Measurements from ENCODE around the gene FAM171A1.
"Not testable (repeated sequence)": the region's sequence is repeated elsewhere in the genome, so short reads cannot be mapped to it uniquely, and the experiment has no call there.

FAM171A1 gene

GRCh38 chr10:15237351-15237750 is 133.7 kb downstream of the FAM171A1 start:
- no peak for DNase-seq

GRCh38 chr10:15236340-15236739 is 134.7 kb downstream of the FAM171A1 start:
- DNase-seq = no peak

DNA sequence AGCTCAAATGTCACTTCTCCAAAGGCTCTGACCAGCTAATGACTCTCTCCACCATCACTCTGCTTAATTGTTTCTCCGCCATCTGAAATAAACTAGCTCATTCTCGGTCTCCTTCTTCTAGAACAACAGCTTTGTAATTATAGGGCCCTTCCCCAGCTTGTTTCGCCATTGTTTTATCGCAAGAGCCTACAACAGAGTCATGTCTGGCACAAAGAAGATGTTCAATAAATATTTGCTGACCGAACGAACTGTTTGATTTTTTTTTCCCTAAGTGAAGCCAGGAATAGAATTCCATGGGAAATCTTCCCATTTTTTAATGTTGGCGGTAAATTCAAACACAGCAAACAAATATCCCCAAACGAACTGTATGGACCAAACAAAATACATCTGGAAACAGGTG is 138.8 kb downstream of the FAM171A1 start:
- DNase-seq = no peak

DNA sequence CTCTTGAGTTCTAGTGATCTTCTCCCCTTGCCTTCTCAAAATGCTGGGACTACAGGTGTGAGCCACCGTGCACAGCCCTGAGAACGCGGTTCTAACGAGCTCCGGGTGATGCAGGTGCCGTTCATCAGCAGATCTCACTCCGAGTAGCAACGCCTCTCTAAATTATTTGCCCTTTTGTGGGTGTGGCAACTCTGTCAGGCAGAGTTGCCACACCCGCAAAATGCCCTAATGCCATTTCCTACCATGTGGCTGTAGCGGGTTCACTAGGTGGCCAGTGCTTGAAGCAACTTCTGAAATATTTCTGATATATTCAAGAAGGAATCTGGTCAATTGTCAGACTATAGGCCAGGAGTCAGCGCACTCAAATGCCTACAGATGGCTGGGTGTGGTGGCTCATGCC is 139.7 kb downstream of the FAM171A1 start:
- no peak for DNase-seq

- no peak for DNase-seq
Observed at GRCh38 chr10:15230257-15230656, 140.8 kb downstream of the FAM171A1 start.

DNA sequence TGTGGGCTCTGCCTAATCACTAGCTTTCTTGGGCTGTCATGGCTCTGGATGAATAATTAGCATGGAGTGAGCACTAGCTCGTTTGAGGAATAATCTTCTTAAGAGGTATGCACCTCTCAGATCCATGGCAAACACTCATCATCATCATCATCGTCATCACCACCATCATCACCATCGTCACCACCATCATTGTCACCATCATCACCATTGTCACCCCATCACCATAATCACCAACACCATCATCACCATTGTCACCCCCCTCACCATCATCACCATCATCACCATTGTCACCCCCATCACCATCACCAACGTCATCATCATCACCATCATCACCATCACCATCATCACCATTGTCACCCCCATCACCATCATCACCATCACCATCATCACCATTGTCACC is 141.8 kb downstream of the FAM171A1 start:
- no peak for DNase-seq

DNA sequence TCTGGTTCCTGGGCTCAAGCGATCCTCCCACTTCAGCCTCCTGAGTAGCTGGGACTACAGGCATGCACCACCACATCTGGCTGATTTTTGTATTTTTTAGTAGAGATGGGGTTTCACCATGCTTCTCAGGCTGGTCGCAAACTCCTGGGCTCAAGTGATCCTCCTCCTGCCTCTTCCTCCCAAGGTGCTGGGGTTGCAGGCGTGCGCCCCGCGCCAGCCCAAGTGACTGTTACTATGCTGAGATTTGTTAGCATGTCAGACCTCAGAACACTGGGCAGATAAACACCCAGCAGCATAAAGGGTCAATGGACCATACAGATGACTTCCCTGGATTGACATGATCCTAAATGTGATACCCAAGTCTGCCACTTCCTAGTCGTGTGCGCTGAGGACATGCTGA is 142.7 kb downstream of the FAM171A1 start:
- no peak for DNase-seq

DNA sequence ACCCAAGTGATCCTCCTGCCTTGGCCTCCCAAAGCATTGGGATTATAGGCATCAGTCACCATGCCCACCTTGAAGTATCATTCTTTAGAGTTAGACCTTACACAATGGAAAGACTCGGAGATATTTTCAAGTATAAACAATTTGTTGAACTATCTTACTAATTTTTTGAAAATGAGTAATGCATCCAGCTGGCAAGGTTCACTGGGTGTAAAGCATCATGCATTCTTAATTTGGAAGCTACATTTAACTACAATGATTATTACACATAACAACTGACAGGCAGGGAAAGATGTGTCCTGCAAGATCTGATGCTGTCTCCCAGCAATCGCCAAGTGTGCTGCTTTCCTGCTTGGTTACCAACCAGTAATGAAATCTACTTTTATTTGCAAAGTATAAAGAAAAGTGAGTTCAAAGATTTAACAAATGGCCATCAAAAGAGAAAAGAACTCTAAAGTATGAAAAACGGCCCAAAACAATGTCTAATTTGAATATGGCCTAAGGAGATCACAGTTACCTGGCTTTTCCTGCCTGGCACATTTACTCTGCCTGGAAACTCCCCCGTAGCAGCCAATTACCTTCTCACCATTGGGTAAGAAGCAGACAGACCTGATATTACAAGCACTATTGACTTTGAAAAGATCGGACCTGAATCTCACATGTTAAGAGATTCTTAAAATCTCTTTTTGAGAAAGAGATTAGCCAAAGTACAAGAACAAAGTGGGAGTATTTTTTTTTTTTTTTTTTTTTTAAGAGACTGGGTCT is 143.3 kb downstream of the FAM171A1 start:
- no peak for DNase-seq

- no peak for DNase-seq
Observed at GRCh38 chr10:15225511-15225910, 145.6 kb downstream of the FAM171A1 start.

- no peak for DNase-seq
Observed at GRCh38 chr10:15224948-15225347, 146.1 kb downstream of the FAM171A1 start.

GRCh38 chr10:15223174-15223573 is 147.9 kb downstream of the FAM171A1 start:
- no peak for DNase-seq

DNA sequence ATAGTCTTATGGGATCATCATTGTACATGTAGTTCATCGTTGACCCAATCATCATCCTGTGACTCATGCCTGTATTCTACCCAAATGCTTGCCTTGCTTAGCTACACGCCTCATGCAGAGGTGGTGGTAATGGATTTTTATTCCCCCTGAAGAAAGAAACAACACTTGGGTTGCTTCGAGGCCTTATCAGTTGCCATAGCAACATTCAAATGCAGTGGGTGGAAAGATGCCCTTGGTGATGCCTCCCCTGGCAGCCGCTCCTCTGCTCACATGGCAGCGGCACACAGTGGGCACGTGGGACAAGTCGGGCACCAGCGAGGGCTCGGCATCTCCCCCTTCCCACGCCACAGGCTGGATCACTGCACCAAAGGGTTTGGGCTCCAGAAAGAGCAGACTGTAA is 148.6 kb downstream of the FAM171A1 start:
- DNase-seq = no peak

DNA sequence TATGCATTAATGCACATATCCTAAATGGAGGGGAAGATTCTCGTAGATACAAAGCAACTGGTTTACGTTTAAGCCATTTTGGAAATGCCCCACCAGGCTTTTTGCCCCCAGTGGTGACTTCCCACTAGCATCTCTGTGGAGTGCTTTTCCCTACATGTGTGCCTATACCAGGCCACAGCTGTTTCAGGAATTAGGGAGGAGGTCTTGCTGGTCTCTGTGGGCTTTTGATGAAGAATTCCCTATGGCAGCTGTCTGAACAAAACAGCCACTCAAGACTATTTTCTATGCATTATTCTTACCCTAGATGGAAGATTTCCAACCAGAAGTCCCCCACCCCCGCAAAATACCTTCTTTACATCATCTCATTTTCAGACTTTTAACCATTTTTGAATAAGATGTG is 150.6 kb downstream of the FAM171A1 start:
- DNase-seq = no peak

- no peak for DNase-seq
Observed at GRCh38 chr10:15216700-15217099, 154.4 kb downstream of the FAM171A1 start.

- no peak for DNase-seq
Observed at GRCh38 chr10:15214237-15214636, 156.9 kb downstream of the FAM171A1 start.

DNA sequence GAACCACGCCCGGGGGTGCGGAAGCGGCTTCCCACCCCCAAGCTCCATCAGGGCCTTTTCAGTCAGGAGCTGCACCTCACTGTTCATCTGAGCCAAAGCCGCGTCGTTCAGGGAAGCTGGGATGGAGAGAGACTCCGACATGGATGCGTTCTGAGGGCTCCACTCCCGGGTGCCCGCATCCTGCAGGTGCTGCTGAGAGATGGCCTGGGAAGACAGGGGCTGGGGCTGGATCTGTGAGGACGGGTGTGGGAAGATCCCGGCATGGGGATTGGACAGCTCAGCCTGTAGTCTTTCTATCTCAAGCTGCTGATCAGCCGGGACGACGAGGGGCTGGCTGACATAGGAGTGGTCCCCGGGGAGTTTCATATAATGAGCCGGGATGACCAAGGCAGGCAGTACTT is 157.6 kb downstream of the FAM171A1 start:
- no peak for DNase-seq

DNA sequence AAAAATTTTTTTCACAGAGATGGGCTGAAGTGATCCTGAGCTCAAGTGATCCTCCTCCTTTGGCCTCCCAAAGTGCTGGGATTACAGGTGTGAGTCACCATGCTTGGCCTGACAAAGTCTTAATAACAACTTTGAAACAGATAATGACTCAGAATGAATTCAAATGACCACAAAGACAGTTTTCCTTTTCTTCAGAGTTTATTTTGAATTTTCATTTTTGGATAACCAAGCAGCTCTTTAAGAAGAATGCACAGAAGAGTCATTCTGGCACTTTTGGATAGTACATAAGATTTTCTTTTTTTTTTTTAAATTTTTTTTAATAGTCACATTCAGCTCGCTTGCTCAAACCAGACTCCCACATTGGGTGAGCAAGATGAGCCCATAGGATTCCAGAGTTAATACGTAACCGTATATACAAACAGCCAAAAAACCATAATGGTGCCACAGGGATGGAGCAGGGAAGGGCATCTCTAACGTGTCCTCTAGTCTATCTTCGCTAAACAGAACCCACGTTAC is 159.6 kb downstream of the FAM171A1 start:
- DNase-seq = no peak

DNA sequence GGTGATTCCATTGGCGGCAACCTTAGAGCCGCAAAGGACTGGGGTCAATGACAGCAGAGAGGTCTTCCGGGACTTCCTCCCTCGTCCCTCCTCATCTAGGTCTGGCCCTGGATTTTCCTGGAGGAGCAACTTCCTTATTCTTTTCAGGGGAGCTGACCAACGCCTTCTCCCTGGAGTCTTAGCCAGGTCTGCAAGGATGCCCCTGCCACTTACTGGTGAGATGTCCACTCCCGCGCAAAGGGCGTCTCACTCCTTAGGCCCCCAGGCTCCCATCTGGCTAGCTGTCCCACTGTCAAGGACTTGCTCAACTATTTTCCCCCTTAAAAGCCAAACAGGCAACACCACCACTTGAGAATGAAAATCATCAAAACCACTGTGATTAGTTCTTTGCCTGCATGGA is 160.6 kb downstream of the FAM171A1 start:
- DNase-seq = no peak

DNA sequence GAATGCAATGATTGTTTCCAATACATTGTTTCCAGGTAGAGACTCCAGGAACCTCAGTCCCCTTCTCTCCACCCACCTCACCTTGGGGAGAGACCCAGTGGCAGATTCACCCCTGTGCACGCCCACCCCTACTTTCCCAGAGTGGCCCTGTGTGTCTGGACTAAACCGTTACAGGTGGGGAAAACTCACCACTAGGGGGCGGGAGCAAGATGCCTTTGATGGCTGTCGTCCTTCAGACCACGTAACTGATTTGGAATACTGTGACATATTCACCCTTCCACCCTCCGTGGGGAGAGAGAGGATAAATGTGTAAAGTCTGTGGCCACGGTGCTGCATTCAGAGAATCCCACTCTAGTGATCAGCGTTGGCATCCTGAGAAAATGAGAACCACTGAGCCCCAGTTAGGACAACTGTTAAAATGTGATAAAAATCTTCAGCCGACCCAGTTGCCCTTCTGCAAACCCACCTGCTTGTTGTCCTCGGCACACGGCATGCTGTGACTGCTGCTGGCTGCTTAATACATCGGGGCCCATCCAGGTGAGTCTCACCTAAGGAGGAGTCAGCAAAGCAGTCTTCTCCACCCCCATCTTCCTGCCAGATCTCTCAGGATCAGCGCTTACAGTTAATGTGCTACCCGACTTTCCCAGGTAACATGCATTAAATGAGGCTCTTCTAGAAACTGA is 161.1 kb downstream of the FAM171A1 start:
- DNase-seq = peak; percentile 34

GRCh38 chr10:15208221-15208620 is 162.9 kb downstream of the FAM171A1 start:
- no peak for DNase-seq

- not testable (repeated sequence) for DNase-seq
Observed at GRCh38 chr10:15207410-15207809, 163.7 kb downstream of the FAM171A1 start.

- DNase-seq = no peak
Observed at GRCh38 chr10:15202639-15203038, 168.4 kb downstream of the FAM171A1 start.

DNA sequence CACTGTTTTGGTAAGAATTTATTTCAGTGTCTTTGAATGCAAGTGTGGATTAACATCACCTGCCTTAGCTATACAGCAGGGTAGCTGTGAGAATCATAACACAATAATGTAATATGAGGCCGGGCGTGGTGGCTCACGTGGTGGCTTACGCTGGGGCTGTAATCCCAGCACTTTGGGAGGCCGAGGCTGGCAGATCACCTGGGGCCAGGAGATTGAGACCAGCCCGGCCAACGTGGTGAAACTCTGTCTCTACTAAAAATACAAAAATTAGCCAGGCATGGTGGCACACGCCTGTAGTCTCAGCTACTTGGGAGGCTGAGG is 168.8 kb downstream of the FAM171A1 start:
- DNase-seq = not testable (repeated sequence)

DNA sequence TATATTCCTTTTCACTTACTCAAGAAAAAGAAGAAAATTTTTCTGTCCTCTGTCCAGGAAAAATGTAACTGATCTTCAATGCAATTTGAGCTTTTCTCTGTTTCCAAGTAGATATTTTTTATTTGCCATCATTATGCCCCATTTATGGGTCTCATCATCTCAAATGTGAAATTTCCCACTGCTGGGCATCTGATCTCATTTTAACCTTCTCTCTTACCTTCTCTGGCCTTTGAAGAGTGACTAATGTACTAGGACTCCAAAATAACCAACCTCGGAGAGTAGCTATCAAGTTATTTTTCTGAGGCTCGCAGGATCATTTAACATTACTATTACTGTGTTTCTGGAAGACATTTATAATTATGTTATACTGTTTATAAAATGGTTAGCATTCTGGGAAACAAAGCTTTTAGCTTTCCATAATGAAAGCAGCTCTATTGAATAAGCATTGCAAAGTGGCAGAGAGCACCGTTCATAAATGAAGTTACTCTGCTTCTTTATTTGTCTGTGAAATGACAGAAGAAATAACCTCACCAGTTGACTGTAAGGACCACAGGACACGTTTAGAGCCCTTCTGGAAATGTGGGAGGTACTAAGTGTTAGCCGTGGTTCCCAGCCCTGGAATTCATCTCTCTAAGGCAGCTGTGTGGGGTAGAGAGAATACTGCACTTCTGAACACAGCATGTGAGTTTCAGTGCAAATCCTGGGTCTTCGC is 169.3 kb downstream of the FAM171A1 start:
- no peak for DNase-seq
